Islet of Langerhans (tissue), 1 donor: ENCODE measurements around the gene ALKBH7.
"Not testable (repeated sequence)": the region's sequence is repeated elsewhere in the genome, so short reads cannot be mapped to it uniquely, and the experiment has no call there.

Experiments used
- FAIRE-seq: peaks from one replicate; lab custom pipeline; 2011; peaks lifted over from hg19 to GRCh38; lab: Jason Lieb, UNC

The ALKBH7 gene, protein sequence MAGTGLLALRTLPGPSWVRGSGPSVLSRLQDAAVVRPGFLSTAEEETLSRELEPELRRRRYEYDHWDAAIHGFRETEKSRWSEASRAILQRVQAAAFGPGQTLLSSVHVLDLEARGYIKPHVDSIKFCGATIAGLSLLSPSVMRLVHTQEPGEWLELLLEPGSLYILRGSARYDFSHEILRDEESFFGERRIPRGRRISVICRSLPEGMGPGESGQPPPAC

DNA sequence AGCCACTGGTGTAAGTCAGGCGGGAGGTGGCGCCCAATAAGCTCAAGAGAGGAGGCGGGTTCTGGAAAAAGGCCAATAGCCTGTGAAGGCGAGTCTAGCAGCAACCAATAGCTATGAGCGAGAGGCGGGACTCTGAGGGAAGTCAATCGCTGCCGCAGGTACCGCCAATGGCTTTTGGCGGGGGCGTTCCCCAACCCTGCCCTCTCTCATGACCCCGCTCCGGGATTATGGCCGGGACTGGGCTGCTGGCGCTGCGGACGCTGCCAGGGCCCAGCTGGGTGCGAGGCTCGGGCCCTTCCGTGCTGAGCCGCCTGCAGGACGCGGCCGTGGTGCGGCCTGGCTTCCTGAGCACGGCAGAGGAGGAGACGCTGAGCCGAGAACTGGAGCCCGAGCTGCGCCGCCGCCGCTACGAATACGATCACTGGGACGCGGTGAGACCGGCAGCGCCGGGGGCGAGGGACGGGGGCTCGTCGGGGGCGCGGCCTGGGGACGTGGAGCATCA, at the start of gene ALKBH7:
TSS of gene ALKBH7 (plus strand) at position 201 of the 502 bp plus-strand sequence. CDS start at position 228, 27 bp downstream.
- peak; percentile 95 for FAIRE-seq

GRCh38 chr19:6324757-6325156, 47.8 kb upstream of the ALKBH7 start:
- FAIRE-seq: no peak

GRCh38 chr19:6325614-6326013, 47.0 kb upstream of the ALKBH7 start:
- FAIRE-seq: no peak

- no peak for FAIRE-seq
These were observed 45.8 kb upstream of the ALKBH7 start for GRCh38 chr19:6326815-6327214.

- FAIRE-seq: no peak
These were observed 39.2 kb upstream of the ALKBH7 start, which contains the start of gene ACER1 for GRCh38 chr19:6333439-6333838. Gene ACER1 (minus strand): TSS chr19:6333612. CDS start chr19:6333551, 61 bp downstream.

- FAIRE-seq: no peak
These were observed 37.9 kb upstream of the ALKBH7 start for GRCh38 chr19:6334490-6335285.

- no peak for FAIRE-seq
These were observed 31.9 kb upstream of the ALKBH7 start for GRCh38 chr19:6340493-6341201.

GRCh38 chr19:6343462-6343861, 29.1 kb upstream of the ALKBH7 start:
- FAIRE-seq: no peak

GRCh38 chr19:6349271-6349670, 23.3 kb upstream of the ALKBH7 start:
- not testable (repeated sequence) for FAIRE-seq

- FAIRE-seq: no peak
These were observed 21.9 kb upstream of the ALKBH7 start for GRCh38 chr19:6350688-6351087.

DNA sequence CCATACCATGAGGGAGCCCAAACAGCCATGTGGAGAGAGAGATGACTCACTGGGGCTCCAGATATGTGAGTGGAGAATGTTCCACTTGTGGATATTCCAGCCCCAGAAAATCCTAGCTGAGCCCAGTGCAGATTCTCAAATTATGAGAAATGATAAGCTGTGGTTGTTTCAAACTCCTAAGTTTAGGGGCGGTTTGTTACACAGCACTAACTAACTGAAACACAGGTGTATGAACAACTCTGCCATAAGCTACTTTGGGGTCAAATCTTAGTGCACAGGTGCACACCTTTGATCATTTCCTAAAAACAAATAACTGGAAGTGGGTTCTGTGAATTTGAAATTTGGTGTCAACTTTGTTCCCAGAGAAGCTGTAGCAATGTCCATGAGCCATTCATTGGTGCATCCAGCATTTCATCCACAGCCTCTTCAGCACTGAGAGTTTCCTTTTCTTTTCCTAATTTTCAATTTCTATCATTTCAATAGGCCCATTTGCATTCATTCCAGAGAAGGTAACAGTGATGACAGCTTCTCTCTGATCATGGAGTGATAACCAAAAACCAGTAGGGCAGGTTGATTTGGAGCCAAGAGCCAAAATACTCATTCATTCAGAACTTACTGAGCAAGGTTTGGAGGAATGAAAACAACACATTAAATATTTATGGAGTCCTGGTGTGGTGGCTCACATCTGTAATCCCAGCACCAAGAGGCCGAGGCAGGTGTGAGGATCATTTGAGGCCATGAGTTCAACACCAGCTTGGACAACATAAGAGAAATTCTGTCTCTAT, 20.0 kb upstream of the ALKBH7 start:
- no peak for FAIRE-seq

DNA sequence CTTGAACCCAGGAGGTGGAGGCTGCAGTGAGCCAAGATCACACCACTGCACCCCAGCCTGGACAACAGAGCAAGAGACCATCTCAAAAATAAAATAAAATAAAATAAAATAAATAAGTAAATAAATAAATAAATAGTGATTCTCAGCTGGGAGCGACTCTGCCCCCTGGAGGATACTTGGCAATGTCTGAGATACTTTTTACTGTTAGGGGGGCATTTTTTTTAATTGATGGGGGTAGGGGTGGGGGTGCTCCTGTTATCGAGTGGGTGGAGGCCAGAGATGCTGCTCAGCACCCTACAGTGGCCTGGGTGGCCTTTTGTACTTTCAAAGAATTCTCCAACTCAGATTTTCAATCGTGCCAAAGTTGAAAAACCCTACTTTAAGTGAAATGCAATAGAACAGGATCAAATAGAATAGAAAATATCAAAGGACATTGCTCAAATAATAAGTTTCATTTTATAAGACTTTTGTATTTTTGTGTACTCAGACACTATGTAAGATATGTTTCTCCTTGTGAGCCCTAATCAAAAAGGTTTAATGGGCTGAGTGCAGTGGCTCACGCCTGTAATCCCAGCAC, 18.4 kb upstream of the ALKBH7 start:
- no peak for FAIRE-seq

DNA sequence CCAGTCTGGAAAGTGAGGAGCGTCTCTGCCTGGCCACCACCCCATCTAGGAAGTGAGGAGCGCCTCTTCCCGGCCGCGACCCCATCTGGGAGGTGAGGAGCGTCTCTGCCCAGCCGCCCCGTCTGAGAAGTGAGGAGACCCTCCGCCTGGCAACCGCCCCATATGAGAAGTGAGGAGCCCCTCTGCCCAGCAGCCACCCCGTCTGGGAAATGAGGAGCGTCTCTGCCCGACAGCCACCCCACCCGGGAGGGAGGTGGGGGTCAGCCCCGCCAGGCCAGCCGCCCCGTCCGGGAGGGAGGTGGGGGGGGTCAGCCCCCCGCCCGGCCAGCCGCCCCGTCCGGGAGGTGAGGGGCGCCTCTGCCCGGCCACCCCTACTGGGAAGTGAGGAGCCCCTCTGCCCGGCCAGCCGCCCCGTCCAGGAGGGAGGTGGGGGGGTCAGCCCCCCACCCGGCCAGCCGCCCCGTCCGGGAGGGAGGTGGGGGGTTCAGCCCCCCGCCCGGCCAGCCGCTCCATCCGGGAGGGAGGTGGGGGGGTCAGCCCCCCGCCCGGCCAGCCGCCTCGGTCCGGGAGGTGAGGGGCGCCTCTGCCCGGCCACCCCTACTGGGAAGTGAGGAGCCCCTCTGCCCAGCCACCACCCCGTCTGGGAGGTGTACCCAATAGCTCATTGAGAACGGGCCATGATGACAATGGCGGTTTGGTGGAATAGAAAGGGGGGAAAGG, 17.1 kb upstream of the ALKBH7 start:
- not testable (repeated sequence) for FAIRE-seq

- no peak for FAIRE-seq
These were observed 15.4 kb upstream of the ALKBH7 start for GRCh38 chr19:6357174-6357573.

DNA sequence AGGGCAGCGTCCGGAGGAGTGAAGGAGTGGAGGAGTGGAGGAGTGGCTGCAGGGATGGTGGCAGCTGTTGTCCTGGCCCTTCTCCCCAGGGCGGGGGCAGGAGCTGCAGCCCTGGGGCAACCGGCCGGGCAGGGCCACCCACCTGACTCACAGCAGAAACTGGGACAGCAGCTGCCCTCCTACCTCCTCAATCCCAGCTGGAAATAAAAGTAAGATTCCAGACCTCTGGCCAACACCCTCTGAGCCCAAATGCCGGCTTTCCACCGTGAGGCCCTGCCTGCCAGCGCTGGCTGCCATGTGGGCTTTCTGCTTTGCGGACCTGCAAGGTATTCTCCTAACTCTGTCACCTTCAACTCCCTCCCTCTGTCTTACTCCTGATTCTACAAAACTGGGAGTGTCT, 14.6 kb upstream of the ALKBH7 start:
- no peak for FAIRE-seq

- no peak for FAIRE-seq
These were observed 12.8 kb upstream of the ALKBH7 start for GRCh38 chr19:6359568-6360341.

DNA sequence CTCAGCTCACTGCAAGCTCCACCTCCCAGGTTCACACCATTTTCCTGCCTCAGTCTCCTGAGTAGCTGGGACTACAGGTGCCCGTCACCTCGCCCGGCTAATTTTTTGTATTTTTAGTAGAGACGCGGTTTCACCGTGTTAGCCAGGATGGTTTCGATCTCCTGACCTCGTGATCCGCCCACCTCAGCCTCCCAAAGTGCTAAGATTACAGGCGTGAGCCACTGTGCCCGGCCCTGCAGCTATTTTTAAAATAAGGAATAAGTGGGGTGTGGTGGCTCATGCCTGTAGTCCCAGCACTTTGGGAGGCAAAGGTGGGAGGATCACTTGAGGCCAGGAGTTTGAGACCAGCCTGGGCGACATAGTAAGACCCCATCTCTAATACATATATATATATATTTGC, 12.1 kb upstream of the ALKBH7 start:
- FAIRE-seq: not testable (repeated sequence)

DNA sequence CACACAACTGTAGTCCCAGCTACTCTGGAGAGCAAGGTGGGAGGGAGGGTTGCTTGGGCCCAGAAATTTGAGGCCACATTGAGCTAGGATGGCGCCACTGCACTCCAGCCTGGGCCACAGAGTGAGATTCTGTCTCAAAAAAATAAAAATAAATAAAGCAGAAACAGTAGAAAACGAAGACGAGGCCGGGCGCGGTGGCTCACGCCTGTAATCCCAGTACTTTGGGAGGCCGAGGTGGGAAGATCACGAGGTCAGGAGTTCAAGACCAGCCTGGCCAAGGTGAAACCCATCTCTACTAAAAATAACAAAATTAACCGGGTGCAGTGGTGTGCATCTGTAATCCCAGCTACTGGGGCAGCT, 11.8 kb upstream of the ALKBH7 start:
- not testable (repeated sequence) for FAIRE-seq

- no peak for FAIRE-seq
These were observed 10.6 kb upstream of the ALKBH7 start for GRCh38 chr19:6362027-6362350.

DNA sequence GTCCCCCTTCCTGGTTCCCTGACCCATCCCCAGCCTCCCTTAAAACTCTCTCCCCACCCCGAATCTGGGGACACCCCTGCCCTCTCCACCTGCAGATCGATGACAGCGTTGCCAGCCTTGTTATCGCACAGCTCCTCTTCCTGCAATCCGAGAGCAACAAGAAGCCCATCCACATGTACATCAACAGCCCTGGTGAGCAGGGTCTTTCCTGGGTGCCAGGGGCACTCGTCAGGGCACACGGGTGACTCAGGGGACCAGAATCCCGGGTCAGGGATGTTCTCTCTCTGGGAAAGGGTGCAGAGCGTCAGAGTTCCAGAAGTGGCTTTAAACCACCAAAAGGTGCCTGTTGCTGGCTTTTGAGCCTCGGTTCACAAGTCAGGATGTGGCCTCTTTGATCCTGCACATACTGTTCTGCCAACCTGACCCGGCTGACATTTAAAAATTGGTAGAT, 10.2 kb upstream of the ALKBH7 start:
- FAIRE-seq: no peak
